Measurements from ENCODE around the gene CCDC15.

CCDC15 gene

GRCh38 chr11:124942466-124943253, 11.3 kb upstream of the CCDC15 start:
- no peak for ATAC-seq
- TF ChIP-seq TCF4 (CRISPR knock-in tag; IDR thresholded peaks at IDR 0.05; ENCODE audit: borderline replicate concordance), result no peak
- TF ChIP-seq TOX (CRISPR knock-in tag; IDR thresholded peaks at IDR 0.05; ENCODE audit: borderline replicate concordance), result no peak
- TF ChIP-seq, protein P1, sequence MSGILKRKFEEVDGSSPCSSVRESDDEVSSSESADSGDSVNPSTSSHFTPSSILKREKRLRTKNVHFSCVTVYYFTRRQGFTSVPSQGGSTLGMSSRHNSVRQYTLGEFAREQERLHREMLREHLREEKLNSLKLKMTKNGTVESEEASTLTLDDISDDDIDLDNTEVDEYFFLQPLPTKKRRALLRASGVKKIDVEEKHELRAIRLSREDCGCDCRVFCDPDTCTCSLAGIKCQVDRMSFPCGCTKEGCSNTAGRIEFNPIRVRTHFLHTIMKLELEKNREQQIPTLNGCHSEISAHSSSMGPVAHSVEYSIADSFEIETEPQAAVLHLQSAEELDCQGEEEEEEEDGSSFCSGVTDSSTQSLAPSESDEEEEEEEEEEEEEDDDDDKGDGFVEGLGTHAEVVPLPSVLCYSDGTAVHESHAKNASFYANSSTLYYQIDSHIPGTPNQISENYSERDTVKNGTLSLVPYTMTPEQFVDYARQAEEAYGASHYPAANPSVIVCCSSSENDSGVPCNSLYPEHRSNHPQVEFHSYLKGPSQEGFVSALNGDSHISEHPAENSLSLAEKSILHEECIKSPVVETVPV (CRISPR knock-in tag; IDR thresholded peaks at IDR 0.05), result no peak
- no peak for TF ChIP-seq SNAI2 (CRISPR knock-in tag; IDR thresholded peaks at IDR 0.05)
- TF ChIP-seq ZFP30 (CRISPR knock-in tag; IDR thresholded peaks at IDR 0.05), result no peak
- TF ChIP-seq TSHZ2 (CRISPR knock-in tag; IDR thresholded peaks at IDR 0.05), result no peak
- TF ChIP-seq, protein P2, sequence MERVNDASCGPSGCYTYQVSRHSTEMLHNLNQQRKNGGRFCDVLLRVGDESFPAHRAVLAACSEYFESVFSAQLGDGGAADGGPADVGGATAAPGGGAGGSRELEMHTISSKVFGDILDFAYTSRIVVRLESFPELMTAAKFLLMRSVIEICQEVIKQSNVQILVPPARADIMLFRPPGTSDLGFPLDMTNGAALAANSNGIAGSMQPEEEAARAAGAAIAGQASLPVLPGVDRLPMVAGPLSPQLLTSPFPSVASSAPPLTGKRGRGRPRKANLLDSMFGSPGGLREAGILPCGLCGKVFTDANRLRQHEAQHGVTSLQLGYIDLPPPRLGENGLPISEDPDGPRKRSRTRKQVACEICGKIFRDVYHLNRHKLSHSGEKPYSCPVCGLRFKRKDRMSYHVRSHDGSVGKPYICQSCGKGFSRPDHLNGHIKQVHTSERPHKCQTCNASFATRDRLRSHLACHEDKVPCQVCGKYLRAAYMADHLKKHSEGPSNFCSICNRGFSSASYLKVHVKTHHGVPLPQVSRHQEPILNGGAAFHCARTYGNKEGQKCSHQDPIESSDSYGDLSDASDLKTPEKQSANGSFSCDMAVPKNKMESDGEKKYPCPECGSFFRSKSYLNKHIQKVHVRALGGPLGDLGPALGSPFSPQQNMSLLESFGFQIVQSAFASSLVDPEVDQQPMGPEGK (CRISPR knock-in tag; IDR thresholded peaks at IDR 0.05; ENCODE audit: borderline replicate concordance), result no peak

- no peak for ATAC-seq
These were observed 10.8 kb upstream of the CCDC15 start for GRCh38 chr11:124943254-124943616.

DNA sequence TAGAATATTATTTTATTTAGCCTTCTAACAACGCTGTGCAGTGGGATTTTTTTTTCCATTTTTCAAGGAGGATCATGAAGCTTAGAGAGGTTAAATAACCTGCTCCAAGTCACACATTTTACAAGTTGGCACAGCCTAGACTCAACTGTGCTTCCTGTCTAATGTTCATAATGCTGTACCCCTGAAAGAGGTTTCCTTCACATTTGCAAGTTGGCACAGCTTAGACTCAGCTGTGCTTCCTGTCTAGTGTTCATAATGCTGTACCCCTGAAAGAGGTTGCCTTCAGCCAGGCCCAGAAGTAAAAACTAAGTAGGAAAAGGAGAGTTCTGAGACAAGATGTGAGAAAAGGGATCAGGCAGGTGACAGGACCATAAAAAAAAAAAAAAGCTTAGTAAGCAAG, 10.3 kb upstream of the CCDC15 start:
- no peak for ATAC-seq
- TF ChIP-seq RARB (CRISPR knock-in tag; IDR thresholded peaks at IDR 0.05) (no peak), ESRRG (CRISPR knock-in tag; IDR thresholded peaks at IDR 0.05) (no peak), ZNF8 (CRISPR knock-in tag; IDR thresholded peaks at IDR 0.05) (no peak), ZFP3 (CRISPR knock-in tag; IDR thresholded peaks at IDR 0.05) (no peak), ARNTL (CRISPR knock-in tag; IDR thresholded peaks at IDR 0.05; ENCODE audit: borderline replicate concordance, low read depth) (no peak)
- TF ChIP-seq, protein P2 (CRISPR knock-in tag; IDR thresholded peaks at IDR 0.05; ENCODE audit: borderline replicate concordance), result no peak

More at GRCh38 chr11:124943254-124943616, 10.8 kb upstream of the CCDC15 start:
- TF ChIP-seq, protein P3, sequence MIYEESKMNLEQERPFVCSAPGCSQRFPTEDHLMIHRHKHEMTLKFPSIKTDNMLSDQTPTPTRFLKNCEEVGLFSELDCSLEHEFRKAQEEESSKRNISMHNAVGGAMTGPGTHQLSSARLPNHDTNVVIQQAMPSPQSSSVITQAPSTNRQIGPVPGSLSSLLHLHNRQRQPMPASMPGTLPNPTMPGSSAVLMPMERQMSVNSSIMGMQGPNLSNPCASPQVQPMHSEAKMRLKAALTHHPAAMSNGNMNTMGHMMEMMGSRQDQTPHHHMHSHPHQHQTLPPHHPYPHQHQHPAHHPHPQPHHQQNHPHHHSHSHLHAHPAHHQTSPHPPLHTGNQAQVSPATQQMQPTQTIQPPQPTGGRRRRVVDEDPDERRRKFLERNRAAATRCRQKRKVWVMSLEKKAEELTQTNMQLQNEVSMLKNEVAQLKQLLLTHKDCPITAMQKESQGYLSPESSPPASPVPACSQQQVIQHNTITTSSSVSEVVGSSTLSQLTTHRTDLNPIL (CRISPR knock-in tag; IDR thresholded peaks at IDR 0.05; ENCODE audit: low read depth), result no peak
- TF ChIP-seq GLIS3 (CRISPR knock-in tag; IDR thresholded peaks at IDR 0.05), result no peak
- no peak for TF ChIP-seq OSR1 (CRISPR knock-in tag; IDR thresholded peaks at IDR 0.05)
- TF ChIP-seq ARNTL (CRISPR knock-in tag; IDR thresholded peaks at IDR 0.05; ENCODE audit: borderline replicate concordance, low read depth), result no peak
- no peak for TF ChIP-seq RARB (CRISPR knock-in tag; IDR thresholded peaks at IDR 0.05)
- no peak for TF ChIP-seq PPARA (CRISPR knock-in tag; IDR thresholded peaks at IDR 0.05; ENCODE audit: borderline replicate concordance)
- no peak for TF ChIP-seq ZC3H10 (CRISPR knock-in tag; IDR thresholded peaks at IDR 0.05)
- no peak for TF ChIP-seq ESRRG (CRISPR knock-in tag; IDR thresholded peaks at IDR 0.05)

DNA sequence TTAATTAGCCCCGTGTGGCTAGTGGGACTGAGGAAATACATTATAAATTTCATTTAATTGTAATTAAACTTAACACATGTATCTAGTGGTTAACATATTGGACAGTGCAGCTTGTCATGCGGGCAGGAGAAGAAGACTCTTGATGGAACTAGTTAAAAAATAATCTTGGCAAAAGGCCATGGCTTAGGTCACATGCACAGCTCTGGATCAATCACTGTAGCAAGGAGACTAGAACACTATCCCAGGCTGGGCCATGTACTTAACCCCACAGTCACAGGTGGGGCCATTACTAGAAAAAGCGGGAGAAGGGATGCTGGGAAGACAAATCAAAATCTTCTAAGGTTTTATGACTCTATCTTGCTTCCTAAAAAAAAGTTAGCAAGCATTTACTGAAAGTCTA, 9.4 kb upstream of the CCDC15 start:
- no peak for ATAC-seq
- TF ChIP-seq ZNF70 (CRISPR knock-in tag; IDR thresholded peaks at IDR 0.05) (no peak), TSHZ2 (CRISPR knock-in tag; IDR thresholded peaks at IDR 0.05) (no peak), PPARA (CRISPR knock-in tag; IDR thresholded peaks at IDR 0.05; ENCODE audit: borderline replicate concordance) (no peak), ESRRG (CRISPR knock-in tag; IDR thresholded peaks at IDR 0.05) (no peak), TOX (CRISPR knock-in tag; IDR thresholded peaks at IDR 0.05; ENCODE audit: borderline replicate concordance) (no peak), ZFP3 (CRISPR knock-in tag; IDR thresholded peaks at IDR 0.05) (no peak)
- TF ChIP-seq, protein P1 (CRISPR knock-in tag; IDR thresholded peaks at IDR 0.05), result no peak

All from SK-N-SH treated with all-trans-retinoic acid at 6 μM for 48 hours (cell line).